ENCODE results near the gene ELL. TPM values are rescaled to one million over a fixed set of nuclear protein-coding genes. Genes with fewer than 3 reads are reported as not detected.

Gene ELL
- polyA plus RNA-seq, 1 of the 3 experiments (the other 2 are of a cell fraction), result 7.4 TPM

- H3K27ac ChIP-seq (ENCODE audit: low read depth in 2 of 2, low read length in 1 of 2), result no peak overlapping the region
- H2AFZ ChIP-seq (ENCODE audit: low read depth), result no peak overlapping the region
- no peaks in the 10 kb centered on the region for H3K79me2 ChIP-seq (ENCODE audit: insufficient read depth)
- no peak overlapping the region for H3K4me3 ChIP-seq (ENCODE audit: low read depth in 2 of 2, low read length in 1 of 2)
- DNase-seq, result peak; percentile 14
- H3K9me3 ChIP-seq, result no peaks in the 10 kb centered on the region
- H3F3A ChIP-seq (replicated peaks; ENCODE audit: insufficient read depth), result no peaks in the 10 kb centered on the region
- H3K9me2 ChIP-seq, result no peaks in the 10 kb centered on the region
- no peaks in the 10 kb centered on the region for H3K27me3 ChIP-seq (ENCODE audit: insufficient read depth)
- H3K9ac ChIP-seq, result no peak overlapping the region
- H3K36me3 ChIP-seq (replicated peaks in 1 of 2; ENCODE audit: control insufficient read depth in 1 of 2, insufficient read depth in 2 of 2, low read length in 1 of 2), result peaks cover 4 to 20% of the 10 kb centered on the region in 2 experiments
- ChIA-PET CTCF (interaction anchor here (1.0 to 2.6 kb wide), 3 partner anchors 8 to 71 kb away, joined by 3 to 8 read pairs (median 4); partner anchors contain the start of gene ELL), POLR2A (no interaction called here)
- H4K20me1 ChIP-seq (ENCODE audit: insufficient read depth), result no peaks in the 10 kb centered on the region
- H3K4me2 ChIP-seq, result no peak overlapping the region
- 93% methylated on average over 21 of the region's 22 CpGs for WGBS (ENCODE audit: low lambda C conversion rate)
- no peaks in the 10 kb centered on the region for H3K4me1 ChIP-seq (ENCODE audit: control insufficient read depth in 1 of 2, insufficient read depth in 2 of 2, low read depth in 1 of 2, low read length in 1 of 2)
- TF ChIP-seq FOSL2 (IDR thresholded peaks at IDR 0.05; ENCODE audit: borderline replicate concordance, low read depth) (no peak), EP300 (IDR thresholded peaks at IDR 0.05; ENCODE audit: borderline replicate concordance in 1 of 2, low read depth in 1 of 2, low read length in 1 of 2) (no peak), EZH2phosphoT487 (IDR thresholded peaks at IDR 0.05; ENCODE audit: borderline replicate concordance, low read depth) (no peak), FOXM1 (IDR thresholded peaks at IDR 0.05; ENCODE audit: low read depth) (no peak), PBX3 (IDR thresholded peaks at IDR 0.05) (no peak), RFX5 (IDR thresholded peaks at IDR 0.05; ENCODE audit: low read length) (no peak), RXRA (IDR thresholded peaks at IDR 0.05; ENCODE audit: borderline replicate concordance, low read depth) (no peak), TAF1 (IDR thresholded peaks at IDR 0.05; ENCODE audit: borderline replicate concordance, low read depth, low read length) (no peak), MEF2A (IDR thresholded peaks at IDR 0.05; ENCODE audit: borderline replicate concordance, low read depth) (no peak), CHD2 (IDR thresholded peaks at IDR 0.05; ENCODE audit: low read length, partially characterized antibody) (no peak), ELF1 (IDR thresholded peaks at IDR 0.05) (no peak)
These were observed 10.5 kb upstream of the ELL start for GRCh38 chr19:18532168-18532890.

- no peaks in the 10 kb centered on the region for H3K27me3 ChIP-seq (ENCODE audit: insufficient read depth)
- H3F3A ChIP-seq (replicated peaks; ENCODE audit: insufficient read depth), result no peaks in the 10 kb centered on the region
- H3K9me3 ChIP-seq, result no peaks in the 10 kb centered on the region
- no peaks in the 10 kb centered on the region for H4K20me1 ChIP-seq (ENCODE audit: insufficient read depth)
- H3K9me2 ChIP-seq, result no peaks in the 10 kb centered on the region
- POLR2A ChIA-PET, result no interaction called here
- TF ChIP-seq IRF3 (IDR thresholded peaks at IDR 0.05; ENCODE audit: low read depth, low read length) (no peak), POLR2AphosphoS5 (IDR thresholded peaks at IDR 0.05; ENCODE audit: low read depth, low read length) (no peak)
- H3K36me3 ChIP-seq (replicated peaks in 1 of 2; ENCODE audit: control insufficient read depth in 1 of 2, insufficient read depth in 2 of 2, low read length in 1 of 2), result peaks cover 4 to 17% of the 10 kb centered on the region in 2 experiments
- no peak overlapping the region for H3K9ac ChIP-seq
- no peak overlapping the region for H3K4me2 ChIP-seq
- no peak overlapping the region for H3K27ac ChIP-seq (ENCODE audit: low read depth in 2 of 2, low read length in 1 of 2)
- no peaks in the 10 kb centered on the region for H3K4me1 ChIP-seq (ENCODE audit: control insufficient read depth in 1 of 2, insufficient read depth in 2 of 2, low read depth in 1 of 2, low read length in 1 of 2)
- 100% methylated on average over 8 of the region's 9 CpGs for WGBS (ENCODE audit: low lambda C conversion rate)
- no peak overlapping the region for H3K4me3 ChIP-seq (ENCODE audit: low read depth in 2 of 2, low read length in 1 of 2)
- CTCF ChIA-PET, result interaction anchor here (1.0 to 2.6 kb wide), 2 partner anchors 10 to 70 kb away, joined by 3 to 8 read pairs; partner anchors contain the start of gene ELL
- H3K79me2 ChIP-seq (ENCODE audit: insufficient read depth), result no peaks in the 10 kb centered on the region
- no peak overlapping the region for H2AFZ ChIP-seq (ENCODE audit: low read depth)
- DNase-seq, result no peak
These were observed 9.6 kb upstream of the ELL start for GRCh38 chr19:18531485-18531884.
